Anterior cingulate cortex (tissue), 58 donors: ENCODE data around the gene ITM2B.
A peak's percentile ranks its signal among the peaks of the same experiment; 100 is the strongest.
"Not testable (repeated sequence)": the region's sequence is repeated elsewhere in the genome, so short reads cannot be mapped to it uniquely, and the experiment has no call there.

Experiments
- DNase-seq, 58 donors: peaks; one replicate each; lab custom pipeline; 2025; lab: John Stamatoyannopoulos, UW

The ITM2B gene

DNA sequence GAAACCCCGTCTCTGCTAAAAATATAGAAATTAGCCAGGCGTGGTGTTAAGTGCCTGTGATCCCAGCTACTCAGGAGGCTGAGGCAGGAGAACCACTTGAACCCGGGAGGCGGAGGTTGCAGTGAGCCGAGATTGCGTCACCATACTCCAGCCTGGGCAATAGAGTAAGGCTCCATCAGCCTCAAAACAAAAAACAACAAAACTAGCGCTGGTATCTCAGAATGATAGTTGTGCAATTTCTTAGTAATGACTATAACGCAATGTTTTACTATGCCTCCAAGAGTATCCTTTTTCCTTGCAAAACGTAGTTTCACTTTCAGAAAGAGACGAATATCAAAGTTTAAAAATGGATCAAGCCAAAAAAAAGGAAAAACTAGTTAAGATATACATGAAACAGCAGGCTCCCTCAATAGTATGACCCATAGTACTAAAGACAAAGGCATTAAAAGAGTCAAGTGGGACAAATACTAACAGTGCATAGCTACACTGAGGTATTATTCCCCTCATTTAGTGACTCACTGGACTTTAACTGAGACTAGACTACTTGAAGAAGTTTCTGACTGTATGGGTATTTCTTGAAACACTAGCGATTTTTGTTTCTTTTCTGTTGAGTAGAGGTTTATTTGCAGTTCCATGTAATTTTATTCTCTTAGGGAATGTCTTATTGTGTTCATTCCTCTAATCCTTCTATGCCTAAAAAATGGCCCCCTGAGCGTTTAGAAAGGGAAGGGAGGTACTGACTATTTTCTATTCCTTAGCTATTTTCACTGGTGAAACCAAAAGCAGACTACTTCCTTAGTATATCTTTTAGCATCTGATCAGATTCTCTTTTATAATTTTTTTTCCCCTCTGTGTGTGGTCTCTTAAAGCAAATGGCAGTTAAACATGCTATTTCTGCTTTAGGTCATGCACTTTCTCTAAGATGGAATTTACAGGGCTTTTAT is 10.4 kb upstream of the ITM2B start:
- no peak for DNase-seq

DNA sequence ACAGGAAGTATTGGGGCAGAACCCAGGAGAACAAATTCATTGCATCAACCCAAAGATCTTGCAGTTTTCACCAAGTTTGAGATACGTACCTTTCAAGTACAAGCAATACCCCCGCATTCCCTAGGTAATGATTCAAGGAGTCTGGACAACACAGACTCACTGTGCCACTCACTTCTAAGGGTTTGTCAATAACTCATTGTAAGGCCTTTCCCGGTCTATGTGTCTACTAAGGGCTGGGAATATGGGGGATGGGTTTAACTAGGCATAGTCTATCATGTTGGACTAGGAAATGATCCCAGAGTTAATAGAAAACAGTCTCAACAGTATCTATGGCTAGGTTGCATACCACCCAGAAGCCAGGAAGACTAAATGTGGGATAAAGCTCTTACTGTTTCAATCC is 8.3 kb upstream of the ITM2B start:
- DNase-seq: no peak

DNA sequence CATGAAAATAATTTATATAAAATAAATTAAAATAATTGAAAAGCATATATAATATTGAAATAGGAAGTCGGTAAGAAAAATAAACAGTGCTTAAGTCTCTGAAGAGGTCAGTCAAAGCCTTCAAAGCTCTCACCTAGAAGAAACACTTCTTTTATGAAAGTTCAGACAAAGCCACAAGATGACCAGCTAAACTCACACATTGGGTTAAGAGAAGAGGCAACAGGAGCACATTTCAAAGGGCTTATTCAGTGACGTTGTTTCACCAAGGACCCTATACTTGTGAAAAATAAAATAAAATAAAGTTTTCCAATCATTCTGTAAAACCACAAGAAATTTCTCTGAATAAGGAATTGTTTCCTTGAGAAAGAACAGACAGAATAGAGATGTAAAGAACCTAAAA is 2.5 kb upstream of the ITM2B start:
- DNase-seq: no peak

DNA sequence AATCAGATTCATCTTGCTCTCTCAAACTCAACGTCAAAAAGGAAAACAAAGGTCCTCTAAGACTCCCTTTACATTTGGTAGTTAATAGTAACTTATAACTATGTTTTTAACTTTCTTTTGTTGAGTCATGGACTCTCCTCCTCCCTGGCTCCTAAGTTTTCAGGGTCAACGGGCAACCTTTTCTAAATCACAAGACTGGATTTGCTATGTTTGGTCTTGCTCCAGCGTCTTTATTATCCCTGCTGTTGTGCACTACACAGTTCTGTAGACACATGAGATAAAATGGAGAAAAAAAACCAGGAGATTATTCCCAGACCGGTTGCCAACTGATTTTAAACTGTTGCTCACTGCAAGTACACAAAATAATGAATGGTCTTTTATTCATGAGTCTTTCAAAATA is 1.9 kb upstream of the ITM2B start:
- DNase-seq: no peak

DNA sequence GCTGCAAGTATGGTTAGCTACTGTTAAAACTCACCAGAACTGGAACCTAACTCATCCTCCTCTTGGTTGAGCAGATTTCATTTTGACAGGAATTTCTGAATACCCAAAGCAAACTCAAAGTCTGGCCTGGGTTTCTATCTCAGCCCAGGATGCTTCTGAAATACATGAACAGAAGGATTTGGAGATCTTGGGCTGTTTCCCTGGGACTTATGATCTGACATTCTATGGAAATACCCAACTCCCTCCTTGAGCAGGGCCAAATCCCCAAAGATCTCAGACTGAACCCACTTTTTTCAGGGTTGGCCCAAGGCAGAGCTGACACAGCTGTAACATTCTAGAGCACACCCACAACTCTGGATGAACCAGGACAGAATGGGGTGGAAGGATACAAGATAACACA is 1.1 kb upstream of the ITM2B start:
- DNase-seq: no peak

DNA sequence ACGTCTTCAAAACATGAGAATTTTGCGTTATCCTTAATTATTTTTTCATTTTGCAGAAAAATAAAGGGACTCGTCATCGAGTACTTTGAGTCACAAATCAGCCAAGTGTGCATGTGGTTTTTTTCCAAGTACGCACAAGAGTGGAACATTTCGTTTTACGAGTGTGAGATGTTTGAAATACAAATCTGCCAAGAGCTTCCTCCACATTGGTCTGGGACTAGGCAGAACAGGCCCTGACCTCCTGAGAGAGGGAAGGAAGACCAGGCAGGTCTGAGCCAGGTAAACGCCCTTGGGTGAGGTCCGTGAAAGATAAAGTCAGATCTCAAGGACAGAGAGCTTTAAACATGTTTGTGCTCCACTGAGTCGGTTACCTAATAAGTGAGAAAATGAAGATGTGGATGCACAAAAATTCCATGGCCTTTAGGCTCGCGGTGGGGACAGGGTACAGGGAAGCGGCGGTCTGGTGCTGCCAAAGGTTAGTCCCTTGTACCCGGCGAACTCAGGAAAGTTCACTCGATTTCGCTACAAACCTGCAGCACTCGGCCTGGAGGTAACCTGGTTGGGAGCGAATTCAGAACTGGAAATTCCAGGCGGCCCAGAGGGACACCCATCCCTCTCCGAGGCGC is 473 bp upstream of the ITM2B start:
- DNase-seq: peak in 4 of 58 donors; percentile 40 to 72 (median 52)

DNA sequence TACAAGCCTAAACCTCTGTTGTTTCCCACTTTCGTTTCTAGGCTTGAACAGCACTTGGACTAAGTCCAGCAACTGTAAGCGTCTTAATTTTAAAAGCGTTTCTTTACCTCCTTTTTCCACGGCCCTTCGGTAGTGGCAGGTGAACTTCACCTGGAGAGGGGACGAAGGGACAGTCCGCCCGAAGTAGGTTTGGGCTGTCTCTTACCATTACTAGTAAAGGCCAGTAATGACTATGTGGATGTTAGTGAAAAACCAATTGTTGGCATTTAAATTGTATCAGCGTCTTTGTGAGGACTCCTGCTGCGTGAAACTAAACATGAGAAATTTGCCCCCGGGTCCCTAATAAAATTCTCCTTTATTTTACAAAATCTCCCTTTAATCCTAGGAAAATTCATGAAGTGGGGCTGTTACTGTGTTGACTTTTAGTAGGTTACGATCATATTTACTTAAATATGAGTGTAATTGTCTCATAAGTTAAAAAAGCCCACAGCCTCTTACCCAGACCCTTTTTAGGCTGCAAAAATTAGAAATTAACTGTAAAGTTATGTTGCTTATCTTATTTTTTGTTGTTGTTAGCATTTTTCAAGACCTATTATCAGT is 983 bp downstream of the ITM2B start:
- peak in 3 of 58 donors; percentile 43 to 61 (median 53) for DNase-seq

DNA sequence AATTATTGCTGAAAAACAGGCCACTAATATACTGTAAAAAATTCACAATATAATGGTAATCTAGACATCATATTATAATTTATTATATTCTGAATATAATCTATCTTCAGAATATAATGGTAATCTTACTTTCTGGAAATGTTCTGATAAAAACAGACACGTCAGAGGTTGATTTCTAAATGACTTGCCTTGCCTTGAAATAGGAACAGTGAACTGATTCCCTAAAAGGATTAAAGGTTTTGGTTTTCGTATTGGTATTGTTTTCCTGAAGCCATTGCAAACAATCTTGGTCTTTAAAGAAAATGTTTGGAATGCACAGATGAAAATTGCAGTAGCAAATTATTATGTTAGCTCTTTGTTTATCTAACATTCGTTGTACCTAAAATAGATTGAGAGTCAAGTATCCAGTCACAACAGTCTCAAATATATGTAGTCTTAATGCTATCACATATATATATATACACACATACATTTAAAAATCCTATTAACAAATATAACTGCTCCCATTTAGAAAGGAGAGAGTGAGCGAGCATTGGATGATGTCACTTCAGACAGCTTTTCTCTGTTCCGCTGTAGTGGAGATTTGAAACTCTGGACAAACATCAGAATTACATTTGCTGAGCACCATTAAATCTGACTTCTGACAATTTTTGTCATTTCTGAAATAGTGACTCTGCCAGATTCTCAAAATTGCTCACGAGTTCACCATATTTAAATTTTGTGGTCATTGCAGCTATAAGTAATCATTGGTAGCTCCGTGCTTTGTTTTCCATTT is 1.7 kb downstream of the ITM2B start:
- DNase-seq: no peak

DNA sequence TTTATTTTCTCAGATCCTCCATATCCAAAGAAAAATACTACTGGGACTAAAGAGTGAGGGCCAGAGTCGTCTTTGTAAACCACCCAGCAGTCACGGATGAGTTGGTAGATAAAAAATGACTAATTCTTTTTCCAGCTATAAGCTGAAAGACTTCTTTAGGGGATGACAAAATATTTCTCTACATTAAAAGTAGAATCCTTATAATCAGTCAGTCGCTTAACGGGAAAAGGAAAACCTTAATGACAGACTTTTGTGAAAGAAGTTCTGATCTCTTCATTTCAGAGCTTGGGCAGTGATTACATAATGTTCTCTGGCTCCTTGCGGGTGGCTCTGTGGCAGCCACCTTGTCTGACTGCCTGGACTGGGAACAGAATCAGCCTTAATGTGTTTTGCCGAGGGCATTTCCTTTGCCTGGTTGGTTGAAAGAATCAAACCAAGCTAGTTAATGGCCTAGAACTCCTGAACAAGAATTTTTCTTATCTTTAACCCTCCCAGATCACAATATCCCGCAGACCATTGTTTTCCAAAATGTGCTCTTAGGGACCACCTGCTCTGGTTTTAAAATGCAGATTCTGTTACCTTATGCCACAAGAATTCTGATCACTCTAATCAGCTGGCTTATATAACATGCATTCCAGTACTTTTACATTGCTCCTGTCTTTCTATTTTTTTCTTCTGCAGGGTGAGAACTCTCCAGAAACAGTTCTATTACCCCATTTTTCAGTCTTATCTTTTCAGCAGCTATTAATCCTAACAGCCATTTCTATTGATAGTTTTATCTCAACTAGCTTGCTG is 2.5 kb downstream of the ITM2B start:
- DNase-seq: peak in 31 of 58 donors; percentile 5 to 52 (median 25)

DNA sequence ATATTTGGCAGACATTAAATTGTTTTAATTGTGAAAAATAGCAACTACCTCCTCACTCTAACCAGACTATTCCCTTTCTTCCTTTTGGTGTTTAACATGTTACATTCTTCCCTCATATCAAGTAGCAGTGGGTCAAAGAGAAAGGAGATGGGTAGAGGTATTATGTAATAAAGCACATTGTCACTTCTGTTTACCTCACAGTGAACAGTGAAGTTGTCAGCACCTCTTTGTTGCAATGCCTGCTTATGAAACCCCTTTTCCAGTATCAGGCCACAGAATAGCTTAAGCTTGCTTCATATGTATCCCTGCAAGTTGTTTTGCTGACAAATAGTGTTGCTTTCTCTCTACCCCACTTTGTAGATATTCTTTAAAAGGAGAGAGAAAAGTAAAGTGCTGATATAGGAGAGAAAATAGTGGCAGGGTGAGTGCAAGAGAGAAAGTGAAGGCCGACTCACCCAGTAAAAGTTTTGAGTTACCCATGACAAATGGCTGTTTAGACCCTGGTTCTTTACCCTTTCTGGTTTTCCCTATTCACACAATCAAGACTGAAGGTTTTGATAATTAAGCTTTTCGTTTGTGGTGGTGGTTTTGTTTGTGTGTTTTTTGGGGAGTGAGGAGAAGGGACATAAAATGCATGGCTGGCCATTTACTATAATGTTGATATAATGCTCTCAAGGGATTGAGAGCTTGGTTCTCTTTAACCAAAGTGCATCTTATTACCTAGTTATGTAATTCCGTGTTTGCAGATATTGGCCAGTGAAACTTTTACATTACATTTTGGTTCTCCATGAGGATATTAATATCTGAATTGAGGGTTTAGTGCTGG is 3.7 kb downstream of the ITM2B start:
- no peak for DNase-seq

DNA sequence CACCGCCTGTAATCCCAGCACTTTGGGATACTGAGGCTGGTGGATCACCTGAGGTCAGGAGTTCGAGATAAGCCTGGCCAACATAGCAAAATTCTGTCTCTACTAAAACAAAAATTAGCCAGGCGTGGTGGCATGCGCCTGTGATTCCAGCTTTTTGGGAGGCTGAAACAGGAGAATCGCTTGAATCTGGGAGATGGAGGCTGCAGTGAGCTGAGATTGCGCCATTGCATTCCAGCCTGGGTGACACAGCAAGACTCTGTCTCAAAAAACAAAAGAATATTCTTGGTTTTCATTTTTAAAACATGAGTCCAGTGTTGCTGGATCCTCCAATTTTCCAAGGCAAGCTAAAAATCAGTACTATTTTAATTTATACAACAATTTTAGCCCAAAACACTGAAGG is 6.4 kb downstream of the ITM2B start:
- not testable (repeated sequence) for DNase-seq

DNA sequence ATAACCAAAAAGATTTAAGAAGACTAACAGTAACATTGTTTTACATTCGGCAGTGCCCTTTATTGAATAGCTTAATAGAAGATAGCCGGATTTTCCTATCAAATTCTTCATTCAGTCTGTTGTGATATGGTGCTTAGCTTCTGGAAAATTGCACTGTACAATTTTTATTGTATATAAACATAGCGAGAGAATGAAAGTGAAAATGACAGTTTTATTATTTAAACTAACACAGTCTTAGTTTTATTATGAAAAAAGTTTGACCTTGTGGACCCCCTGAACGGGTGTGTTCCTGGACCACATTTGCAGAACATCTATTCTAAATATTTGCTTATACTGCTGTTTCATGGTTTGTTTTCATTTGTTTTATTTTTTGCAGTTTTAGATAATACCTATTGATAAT is 8.6 kb downstream of the ITM2B start:
- DNase-seq: no peak

DNA sequence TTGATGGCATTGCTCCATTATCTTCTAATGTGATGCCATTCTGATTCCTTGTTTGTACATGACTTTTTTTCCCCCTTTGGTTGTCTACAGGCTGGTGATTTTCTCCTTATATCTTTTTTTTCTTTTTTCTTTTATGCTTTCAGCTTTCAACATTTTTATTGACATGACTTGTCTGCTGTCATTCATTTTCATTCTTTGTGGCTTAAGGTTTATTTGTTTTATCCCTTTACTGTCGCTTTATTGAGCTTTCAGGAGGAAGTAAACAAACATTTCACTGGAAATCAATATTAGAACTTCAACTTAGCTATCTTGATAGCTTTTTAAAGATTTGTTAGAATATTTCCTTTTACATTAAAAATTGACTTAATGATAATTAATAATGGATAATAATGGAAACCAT is 9.7 kb downstream of the ITM2B start:
- DNase-seq: no peak

DNA sequence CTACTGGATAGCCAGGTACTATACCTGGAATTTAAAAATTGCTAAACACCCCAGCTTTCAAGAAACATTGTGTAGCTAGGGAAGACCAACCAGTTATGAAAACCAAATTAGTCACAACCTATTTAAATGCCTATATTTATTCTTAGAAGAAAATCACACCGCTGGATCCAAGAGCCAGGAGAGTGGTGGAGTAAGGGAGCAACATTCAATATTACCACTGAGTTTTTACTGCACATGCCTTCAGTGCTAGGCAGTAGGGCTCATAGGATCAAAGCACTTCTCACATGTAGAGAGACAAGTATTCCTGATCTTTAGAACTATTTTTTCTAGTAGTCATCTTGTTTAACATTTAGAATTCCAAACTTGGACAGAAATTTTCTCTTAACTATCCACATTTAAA is 11.2 kb downstream of the ITM2B start:
- no peak for DNase-seq

DNA sequence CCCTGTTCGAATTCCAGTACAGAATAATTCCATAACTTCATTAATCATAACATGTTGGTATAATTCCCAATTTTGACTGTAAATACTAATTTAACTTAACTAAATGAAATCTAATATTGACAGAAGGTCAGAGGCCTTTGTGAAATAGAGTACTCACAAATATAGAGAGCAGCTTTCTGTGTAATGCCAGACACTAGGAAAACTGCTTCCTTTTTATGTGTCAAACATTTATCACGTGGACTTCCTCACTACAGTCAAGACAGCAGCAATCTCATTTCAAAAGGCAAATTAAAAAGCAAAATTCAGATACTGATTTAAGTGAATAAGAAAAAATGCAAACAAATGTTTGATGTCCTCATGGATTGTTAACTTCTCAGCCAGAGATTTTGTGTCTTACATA is 13.1 kb downstream of the ITM2B start:
- DNase-seq: no peak

DNA sequence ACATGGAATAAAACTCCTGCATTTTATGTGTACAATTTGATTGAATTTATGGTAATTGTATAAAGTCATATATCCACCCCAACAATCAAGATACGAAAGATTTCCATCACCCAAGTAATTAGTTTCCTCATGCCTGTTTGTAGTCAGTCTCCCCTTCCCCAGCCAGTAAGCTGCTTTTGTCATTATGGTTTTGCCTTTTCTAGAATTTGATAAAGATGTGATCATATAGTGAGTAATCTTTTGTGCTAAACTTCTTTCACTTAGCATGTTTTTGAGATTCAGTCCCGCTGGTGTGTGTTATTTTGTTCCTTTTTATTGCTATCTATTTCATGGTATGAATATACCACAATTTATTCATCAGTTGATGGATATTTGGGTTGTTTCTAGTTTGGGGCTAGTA is 16.0 kb downstream of the ITM2B start:
- no peak for DNase-seq

DNA sequence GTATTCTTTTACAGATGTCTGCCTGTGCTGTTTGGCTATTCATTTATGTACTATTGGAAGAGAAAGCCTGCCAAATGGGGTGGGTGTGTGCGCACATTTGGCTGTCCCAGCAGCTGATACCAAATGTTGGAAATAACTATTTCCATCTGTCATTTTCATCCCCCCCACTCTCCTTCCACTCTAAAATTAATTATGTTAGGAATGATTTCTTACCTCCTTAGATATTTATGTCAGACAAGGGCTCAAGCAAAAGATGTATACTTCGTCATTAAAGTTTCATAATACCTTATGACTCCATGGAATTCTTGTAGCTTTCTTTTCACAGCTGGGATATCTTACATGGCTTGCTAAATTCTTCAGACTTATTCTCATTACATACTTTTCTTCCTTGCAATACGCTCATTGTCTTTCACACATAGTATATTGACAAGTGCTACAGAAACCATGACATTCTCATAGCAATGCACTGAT is 18.6 kb downstream of the ITM2B start:
- DNase-seq: peak in 10 of 58 donors; percentile 3 to 30 (median 16)

DNA sequence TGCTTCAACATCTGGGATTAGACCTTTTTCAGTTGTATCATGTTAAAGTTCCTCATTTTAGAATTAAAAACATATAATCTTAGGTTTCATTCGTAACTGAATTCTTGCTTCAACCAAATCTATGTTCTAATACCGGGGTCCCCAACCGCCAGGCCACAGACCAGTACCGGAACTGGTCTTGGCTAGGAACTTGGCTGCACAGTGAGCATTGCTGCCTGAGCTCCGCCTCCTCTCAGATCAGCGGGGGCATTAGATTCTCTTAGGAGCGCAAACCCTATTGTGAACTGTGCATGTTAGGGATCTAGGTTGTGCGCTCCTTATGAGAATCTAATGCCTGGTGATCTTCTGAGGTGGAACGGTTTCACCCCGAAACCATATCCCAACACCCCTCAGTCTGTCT is 19.2 kb downstream of the ITM2B start:
- no peak for DNase-seq

DNA sequence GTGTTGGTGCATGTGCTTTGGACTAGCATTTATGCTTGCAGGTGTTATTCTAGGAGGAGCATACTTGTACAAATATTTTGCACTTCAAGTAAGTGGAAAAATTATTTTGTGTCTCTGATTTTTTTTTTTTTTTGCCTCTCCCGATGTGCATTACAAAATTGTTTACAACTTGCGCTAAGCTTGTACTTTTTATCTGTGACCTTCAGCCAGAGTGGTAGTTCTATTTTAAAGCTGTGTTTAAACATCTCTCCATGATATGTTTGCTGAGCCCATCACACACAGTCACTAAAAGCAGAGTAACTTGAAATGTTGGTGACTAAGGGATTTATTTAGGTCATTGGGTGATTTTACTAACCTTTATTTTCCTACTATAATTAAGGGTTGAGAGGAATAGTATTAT is 20.8 kb downstream of the ITM2B start:
- no peak for DNase-seq
